A549 (cell line): ENCODE results near the gene GNAO1. TPM values are rescaled to one million over a fixed set of nuclear protein-coding genes. Genes with fewer than 3 reads are reported as not detected.

Source experiments
- ATAC-seq, 2 experiments: fragments of 200-7000 bp in 1 of 2; fragments of >200 bp in 1 of 2; cut with Nextera tagmentation in 1 of 2; cut with Tn5 transposase in 1 of 2; 3 replicates each; pipeline versions ENCODE4 v1.8.0 to v1.9.1; 2018 to 2020; ENCODE audit warnings: mild to moderate bottlenecking in 1 of 2, moderate library complexity in 1 of 2
- CTCF ChIA-PET: fragments of 300-600 bp; sonication (Branson Sonifier 250); formaldehyde crosslinking; extraction: SDS; loops from one replicate; lab custom pipeline; 2021; ENCODE audit warnings: antibody characterized with exemption, inconsistent platforms; lab: Yijun Ruan, JAX
- POLR2A ChIA-PET: fragments of 350-600 bp; formaldehyde crosslinking; extraction: SDS; loops from one replicate; lab custom pipeline; 2021; ENCODE audit warnings: antibody characterized with exemption, inconsistent platforms; lab: Yijun Ruan, JAX
- DNase-seq, 2 experiments: peaks; one replicate each; pipeline versions ENCODE4 v3.0.0 to v3.0.0-alpha.2; 2011 to 2016; ENCODE audit warnings: low read depth in 1 of 2, low spot score in 1 of 2
- FAIRE-seq: peaks from 2 replicates; lab custom pipeline; 2011; peaks lifted over from hg19 to GRCh38; lab: Jason Lieb, UNC
- H3K27ac ChIP-seq, 2 experiments: fragments of >200 bp; sonication (Bioruptor Twin); formaldehyde crosslinking; 3 replicates each; pipeline ENCODE4 v1.5.1; 2016 to 2017
- H3K4me1 ChIP-seq: fragments of >200 bp; sonication (Bioruptor Twin); formaldehyde crosslinking; 3 replicates; pipeline ENCODE4 v1.6.1; 2016
- H3K4me2 ChIP-seq: fragments of >200 bp; sonication (Bioruptor Twin); formaldehyde crosslinking; 3 replicates; pipeline ENCODE4 v1.6.1; 2016
- H3K4me3 ChIP-seq: fragments of >200 bp; sonication (Bioruptor Twin); formaldehyde crosslinking; 3 replicates; pipeline ENCODE4 v1.5.1; 2016
- H3K9me3 ChIP-seq: fragments of >200 bp; sonication (Bioruptor Twin); formaldehyde crosslinking; 3 replicates; pipeline ENCODE4 v1.6.1; 2016
- CEBPB ChIP-seq, 2 experiments: fragments of >200 bp in 1 of 2; sonication (Bioruptor Twin) in 1 of 2; formaldehyde crosslinking in 1 of 2; IDR thresholded peaks; 2 replicates each; pipeline ENCODE4 v1.6.1; 2012 to 2016
- CHD2 ChIP-seq: fragments of 150-350 bp; IDR thresholded peaks from 2 replicates; pipeline ENCODE4 v1.6.1; 2014; ENCODE audit warnings: low read length; ENCODE audit not compliant: partially characterized antibody
- EHF ChIP-seq: fragments of 250-450 bp; sonication (Bioruptor Pico); IDR thresholded peaks from 2 replicates; pipeline ENCODE4 v1.5.0; 2020; ENCODE audit warnings: mild to moderate bottlenecking
- EHMT2 ChIP-seq: fragments of 200-600 bp; sonication (generic); IDR thresholded peaks from 2 replicates; pipeline ENCODE4 v1.6.1; 2016; ENCODE audit warnings: antibody characterized with exemption, low read depth, mild to moderate bottlenecking, moderate library complexity
- FOXS1 ChIP-seq: fragments of 250-450 bp; sonication (Bioruptor Pico); IDR thresholded peaks from 2 replicates; pipeline ENCODE4 v1.5.0; 2020; ENCODE audit warnings: mild to moderate bottlenecking, moderate library complexity
- GATA3 ChIP-seq: IDR thresholded peaks from 2 replicates; pipeline ENCODE4 v1.6.1; 2012; ENCODE audit warnings: borderline replicate concordance
- HDAC2 ChIP-seq: fragments of 200-600 bp; sonication (generic); IDR thresholded peaks from 2 replicates; pipeline ENCODE4 v1.6.1; 2016
- NPAS2 ChIP-seq: fragments of 250-450 bp; sonication (Bioruptor Pico); IDR thresholded peaks from 2 replicates; pipeline ENCODE4 v1.8.0; 2022; ENCODE audit warnings: mild to moderate bottlenecking, moderate library complexity, borderline replicate concordance
- PBX3 ChIP-seq: IDR thresholded peaks from 2 replicates; pipeline ENCODE4 v1.6.1; 2012
- RAD21 ChIP-seq, 2 experiments: fragments of >200 bp in 1 of 2; sonication (Bioruptor Twin) in 1 of 2; formaldehyde crosslinking in 1 of 2; IDR thresholded peaks in 1 of 2; conservative IDR thresholded peaks in 1 of 2; 2 replicates in 1 of 2; 3 replicates in 1 of 2; pipeline ENCODE4 v1.6.1; 2012 to 2018; ENCODE audit warnings: inconsistent platforms in 1 of 2
- RARB ChIP-seq: fragments of 250-450 bp; sonication (Bioruptor Pico); IDR thresholded peaks from 2 replicates; pipeline ENCODE4 v1.8.0; 2021; ENCODE audit warnings: mild to moderate bottlenecking, moderate library complexity
- TFCP2L1 ChIP-seq: fragments of 250-450 bp; sonication (Bioruptor Pico); IDR thresholded peaks from 2 replicates; pipeline ENCODE4 v1.5.0; 2021; ENCODE audit warnings: mild to moderate bottlenecking
- TP53 ChIP-seq: fragments of 250-450 bp; sonication (Bioruptor Pico); IDR thresholded peaks from 2 replicates; pipeline ENCODE4 v1.5.0; 2021; ENCODE audit warnings: mild to moderate bottlenecking, moderate library complexity
- WGBS: methylation state at CpG from one replicate; pipeline ENCODE4 v1.1.6; 2017; ENCODE audit errors: missing lambda C conversion rate; 5-methylcytosine and 5-hydroxymethylcytosine counted together
- polyA plus RNA-seq, 4 experiments: library from polyadenylated mRNA; depleted of rRNA in 3 of 4; stranded (reverse); fragments of >200 nt; fragmentation: RNase III in 1 of 4; extraction: RNeasy Plus Mini Kit Qiagen cat#74134 plus additional on column Dnase treatment in 1 of 4; gene quantifications; 2 replicates in 3 of 4; 3 replicates in 1 of 4; pipeline ENCODE4 v1.2.3, GENCODE V29; 2011 to 2017
- TF ChIP-seq, protein P1 (sequence below): fragments of >200 bp; sonication (Bioruptor Twin); formaldehyde crosslinking; IDR thresholded peaks from 3 replicates; pipeline ENCODE4 v1.5.1; 2016
- TF ChIP-seq, protein P2 (sequence below): IDR thresholded peaks from 2 replicates; pipeline ENCODE4 v1.6.1; 2012; ENCODE audit warnings: low read depth, borderline replicate concordance
- TF ChIP-seq, protein P3 (sequence below): fragments of 250-450 bp; sonication (Bioruptor Pico); IDR thresholded peaks from 2 replicates; pipeline ENCODE4 v1.5.0; 2021; ENCODE audit warnings: mild to moderate bottlenecking, moderate library complexity, borderline replicate concordance

GNAO1 gene
- polyA plus RNA-seq, 2 of the 4 experiments (the other 2 are of a cell fraction), result 0.22 to 0.23 TPM

GRCh38 chr16:56212144-56212543 lies 20.9 kb downstream of the GNAO1 start:
- Histone ChIP-seq H3K4me2 (no peak overlapping the region), H3K4me3 (no peak overlapping the region), H3K9me3 (no peaks in the 10 kb centered on the region), H3K27ac (no peak overlapping the region), H3K4me1 (no peaks in the 10 kb centered on the region)
- ChIA-PET CTCF (interaction anchor here (0.5 to 2.0 kb wide), 2 partner anchors 106 to 216 kb away, joined by 4 to 5 read pairs; no protein-coding TSS in a partner anchor), POLR2A (no interaction called here)
- WGBS, result 52% methylated on average over 6 of the region's 6 CpGs
- TF ChIP-seq GATA3 (no peak), RAD21 (conservative IDR thresholded peaks at IDR 0.05 in 1 of 2, IDR thresholded peaks at IDR 0.05 in 1 of 2) (no peak), HDAC2 (no peak), TP53 (no peak), CEBPB (IDR thresholded peaks at IDR 0.05) (no peak), NPAS2 (CRISPR knock-in tag) (no peak), FOXS1 (no peak)
- TF ChIP-seq, protein P1, sequence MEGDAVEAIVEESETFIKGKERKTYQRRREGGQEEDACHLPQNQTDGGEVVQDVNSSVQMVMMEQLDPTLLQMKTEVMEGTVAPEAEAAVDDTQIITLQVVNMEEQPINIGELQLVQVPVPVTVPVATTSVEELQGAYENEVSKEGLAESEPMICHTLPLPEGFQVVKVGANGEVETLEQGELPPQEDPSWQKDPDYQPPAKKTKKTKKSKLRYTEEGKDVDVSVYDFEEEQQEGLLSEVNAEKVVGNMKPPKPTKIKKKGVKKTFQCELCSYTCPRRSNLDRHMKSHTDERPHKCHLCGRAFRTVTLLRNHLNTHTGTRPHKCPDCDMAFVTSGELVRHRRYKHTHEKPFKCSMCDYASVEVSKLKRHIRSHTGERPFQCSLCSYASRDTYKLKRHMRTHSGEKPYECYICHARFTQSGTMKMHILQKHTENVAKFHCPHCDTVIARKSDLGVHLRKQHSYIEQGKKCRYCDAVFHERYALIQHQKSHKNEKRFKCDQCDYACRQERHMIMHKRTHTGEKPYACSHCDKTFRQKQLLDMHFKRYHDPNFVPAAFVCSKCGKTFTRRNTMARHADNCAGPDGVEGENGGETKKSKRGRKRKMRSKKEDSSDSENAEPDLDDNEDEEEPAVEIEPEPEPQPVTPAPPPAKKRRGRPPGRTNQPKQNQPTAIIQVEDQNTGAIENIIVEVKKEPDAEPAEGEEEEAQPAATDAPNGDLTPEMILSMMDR, result no peak
- ATAC-seq (no peak), FAIRE-seq (no peak), DNase-seq (no peak)

DNA sequence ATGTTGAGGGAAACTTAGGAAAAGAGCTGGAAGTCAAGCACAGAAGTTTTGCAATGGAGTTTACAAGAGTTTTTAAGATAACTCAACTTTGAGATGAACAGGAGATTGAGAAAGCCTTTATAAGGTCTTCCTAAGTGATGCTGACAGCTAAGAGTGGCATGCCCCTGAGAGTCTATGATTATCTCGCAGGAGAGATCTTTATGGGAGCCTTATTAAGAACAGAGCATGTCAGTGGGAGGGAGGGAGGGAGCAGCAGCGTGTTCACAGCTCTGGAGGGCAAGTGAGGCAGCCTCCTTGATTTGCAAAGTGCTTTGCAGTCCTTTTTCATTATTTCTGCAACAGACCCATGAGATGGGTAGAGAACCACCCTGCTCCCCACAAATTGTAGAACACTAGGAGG lies 30.7 kb downstream of the GNAO1 start:
- POLR2A ChIA-PET, result no interaction called here
- Histone ChIP-seq H3K27ac (no peak overlapping the region), H3K9me3 (no peaks in the 10 kb centered on the region), H3K4me3 (no peak overlapping the region), H3K4me2 (no peak overlapping the region), H3K4me1 (no peaks in the 10 kb centered on the region)
- ATAC-seq (no peak), FAIRE-seq (no peak), DNase-seq (no peak)
- CTCF ChIA-PET, result interaction anchor here (0.6 kb wide), 1 partner anchor 97 kb away, joined by 3 read pairs; no protein-coding TSS in a partner anchor
- TF ChIP-seq CHD2, result no peak
- no peak for TF ChIP-seq RARB (CRISPR knock-in tag)
- no peak for TF ChIP-seq EHF (CRISPR knock-in tag)
- TF ChIP-seq, protein P2, sequence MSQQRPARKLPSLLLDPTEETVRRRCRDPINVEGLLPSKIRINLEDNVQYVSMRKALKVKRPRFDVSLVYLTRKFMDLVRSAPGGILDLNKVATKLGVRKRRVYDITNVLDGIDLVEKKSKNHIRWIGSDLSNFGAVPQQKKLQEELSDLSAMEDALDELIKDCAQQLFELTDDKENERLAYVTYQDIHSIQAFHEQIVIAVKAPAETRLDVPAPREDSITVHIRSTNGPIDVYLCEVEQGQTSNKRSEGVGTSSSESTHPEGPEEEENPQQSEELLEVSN, result no peak
- TF ChIP-seq TFCP2L1, result no peak
- TF ChIP-seq NPAS2 (CRISPR knock-in tag), result no peak
- TF ChIP-seq FOXS1, result no peak
- 4% methylated on average over 2 of the region's 2 CpGs for WGBS

DNA sequence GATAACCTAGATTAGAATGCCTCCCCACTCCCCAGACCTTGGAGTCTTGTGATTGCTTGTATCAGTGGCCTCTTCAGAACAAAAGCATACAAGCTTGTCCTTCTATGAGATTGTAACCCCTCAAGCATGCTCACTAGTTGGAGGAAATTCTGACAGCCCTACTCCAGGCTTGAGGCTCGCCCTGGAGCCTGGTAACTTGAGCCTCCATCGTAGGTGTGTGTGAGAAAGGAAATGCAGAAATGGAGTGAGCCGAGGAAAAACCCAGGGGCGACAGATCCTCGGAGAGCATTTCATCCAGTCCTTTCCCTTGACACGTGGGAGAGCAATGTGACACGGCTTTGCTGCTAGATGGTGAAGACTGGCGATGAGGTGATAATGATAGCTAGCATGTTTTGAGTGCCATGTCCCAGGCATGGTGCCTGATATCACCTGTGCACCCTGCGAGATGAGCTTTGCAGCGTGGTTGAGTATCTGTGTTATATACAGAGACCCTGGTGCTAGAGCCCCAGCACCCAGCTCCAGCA lies 31.2 kb downstream of the GNAO1 start:
- no peak overlapping the region for H3K4me2 ChIP-seq
- FAIRE-seq (no peak), ATAC-seq (no peak), DNase-seq (no peak)
- H3K27ac ChIP-seq, result no peak overlapping the region
- 10% methylated on average over 10 of the region's 10 CpGs for WGBS
- CTCF ChIA-PET, result no interaction called here
- TF ChIP-seq, protein P3, sequence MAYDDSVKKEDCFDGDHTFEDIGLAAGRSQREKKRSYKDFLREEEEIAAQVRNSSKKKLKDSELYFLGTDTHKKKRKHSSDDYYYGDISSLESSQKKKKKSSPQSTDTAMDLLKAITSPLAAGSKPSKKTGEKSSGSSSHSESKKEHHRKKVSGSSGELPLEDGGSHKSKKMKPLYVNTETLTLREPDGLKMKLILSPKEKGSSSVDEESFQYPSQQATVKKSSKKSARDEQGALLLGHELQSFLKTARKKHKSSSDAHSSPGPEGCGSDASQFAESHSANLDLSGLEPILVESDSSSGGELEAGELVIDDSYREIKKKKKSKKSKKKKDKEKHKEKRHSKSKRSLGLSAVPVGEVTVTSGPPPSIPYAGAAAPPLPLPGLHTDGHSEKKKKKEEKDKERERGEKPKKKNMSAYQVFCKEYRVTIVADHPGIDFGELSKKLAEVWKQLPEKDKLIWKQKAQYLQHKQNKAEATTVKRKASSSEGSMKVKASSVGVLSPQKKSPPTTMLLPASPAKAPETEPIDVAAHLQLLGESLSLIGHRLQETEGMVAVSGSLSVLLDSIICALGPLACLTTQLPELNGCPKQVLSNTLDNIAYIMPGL (CRISPR knock-in tag), result no peak
- TF ChIP-seq PBX3 (no peak), NPAS2 (CRISPR knock-in tag) (no peak), EHMT2 (no peak)
- no peaks in the 10 kb centered on the region for H3K9me3 ChIP-seq
- H3K4me1 ChIP-seq, result no peaks in the 10 kb centered on the region
- H3K4me3 ChIP-seq, result no peak overlapping the region
- POLR2A ChIA-PET, result no interaction called here
